ENCODE measurements around the gene PIGR. TPM values are rescaled to one million over a fixed set of nuclear protein-coding genes. Genes with fewer than 3 reads are reported as not detected.
A peak's percentile ranks its signal among the peaks of the same experiment; 100 is the strongest.

PIGR gene
- total RNA-seq, 1 experiment from 2014 or later = not detected

GRCh38 chr1:206929524-206929923 lies 16.7 kb downstream of the PIGR start:
- Histone ChIP-seq H2BK120ac (ENCODE audit: low read depth, low read length, poor library complexity, severe bottlenecking) (no peak overlapping the region), H3K4ac (ENCODE audit: low read depth, low read length) (no peak overlapping the region), H3K14ac (ENCODE audit: insufficient read depth, low read length) (no peak overlapping the region), H3K27me3 (ENCODE audit: insufficient read depth, low read length) (no peaks in the 10 kb centered on the region), H4K20me1 (ENCODE audit: control insufficient read depth, insufficient read depth, insufficient read length) (no peaks in the 10 kb centered on the region), H4K8ac (replicated peaks; ENCODE audit: insufficient read length, low read depth, low read length) (no peak overlapping the region), H2BK12ac (ENCODE audit: insufficient read length, low read depth, low read length) (no peak overlapping the region), H3K4me1 (ENCODE audit: insufficient read depth, low read length) (no peaks in the 10 kb centered on the region), H3K56ac (ENCODE audit: insufficient read length, low read depth, low read length) (no peak overlapping the region), H3K9me3 (ENCODE audit: control insufficient read depth, low read depth, low read length) (no peaks in the 10 kb centered on the region), H3K23ac (ENCODE audit: insufficient read length, low read depth, low read length) (no peak overlapping the region), H3K4me2 (ENCODE audit: insufficient read depth, insufficient read length, low read length) (no peak overlapping the region), H2BK20ac (ENCODE audit: low read depth, low read length, poor library complexity, severe bottlenecking) (no peak overlapping the region), H3K79me2 (ENCODE audit: insufficient read depth, low read length) (no peaks in the 10 kb centered on the region), H2AFZ (ENCODE audit: low read length) (no peak overlapping the region), H2BK5ac (ENCODE audit: insufficient read length, low read length) (no peak overlapping the region), H3K27ac (ENCODE audit: insufficient read length, low read depth, low read length) (no peak overlapping the region), H3T11ph (ENCODE audit: low read length) (no peak overlapping the region), H3K23me2 (ENCODE audit: insufficient read length, low read depth, low read length, poor library complexity, severe bottlenecking) (no peaks in the 10 kb centered on the region), H2AK5ac (ENCODE audit: insufficient read length, low read length) (no peak overlapping the region), H3K18ac (ENCODE audit: insufficient read length, low read depth, low read length) (no peak overlapping the region), H2BK15ac (ENCODE audit: low read depth, low read length) (no peak overlapping the region), H4K5ac (ENCODE audit: insufficient read length, low read depth, low read length) (no peak overlapping the region), H4K91ac (ENCODE audit: insufficient read length, low read depth, low read length) (no peak overlapping the region), H3K79me1 (ENCODE audit: insufficient read depth, low read depth, low read length, poor library complexity, severe bottlenecking) (no peaks in the 10 kb centered on the region), H3K9ac (ENCODE audit: extremely low read depth, insufficient read length, low read length) (no peak overlapping the region)
- Mint-ChIP-seq H3K4me3 (no peak overlapping the region; a peak in 1 of 5 replicates), H3K4me1 (peaks cover 0 to 3% of the 10 kb centered on the region in 2 experiments; a peak in 1 of 4 replicates), H3K27me3 (ENCODE audit: low read depth) (peaks cover 4% of the 10 kb centered on the region), H3K36me3 (ENCODE audit: insufficient read depth in 1 of 3, low read depth in 3 of 3) (no peaks in the 10 kb centered on the region), H3K9me3 (no peaks in the 10 kb centered on the region), H3K27ac (no peak overlapping the region; a peak in 1 of 7 replicates)
- peak; percentile 20; the same call in 1 of the 3 replicates for TF ChIP-seq CTCF (conservative IDR thresholded peaks at IDR 0.05)
- no CpG with 5 or more reads among the region's 6 CpGs for WGBS (ENCODE audit: extremely low coverage, insufficient read length, low lambda C conversion rate)
- no peak for DNase-seq

All from H9 (cell line).